Measurements from ENCODE around the gene YPEL2.

DNA sequence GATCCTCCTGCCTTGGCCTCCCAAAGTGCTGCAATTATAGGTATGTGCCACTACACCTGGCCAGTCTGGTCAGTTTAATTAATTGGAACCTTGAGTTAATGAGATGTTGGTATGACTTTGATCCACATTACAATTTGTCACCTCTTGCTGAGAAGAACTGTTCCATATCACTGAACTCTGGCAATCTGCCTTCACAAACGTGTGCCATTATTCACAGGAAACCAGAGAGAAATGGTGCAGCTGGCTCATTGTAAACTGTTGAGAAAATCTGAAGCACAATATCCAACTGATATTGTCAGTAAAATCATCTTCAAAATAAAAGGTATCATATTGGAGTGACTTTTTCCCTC is 39.3 kb upstream of the YPEL2 start:
- TF ChIP-seq, protein P1, sequence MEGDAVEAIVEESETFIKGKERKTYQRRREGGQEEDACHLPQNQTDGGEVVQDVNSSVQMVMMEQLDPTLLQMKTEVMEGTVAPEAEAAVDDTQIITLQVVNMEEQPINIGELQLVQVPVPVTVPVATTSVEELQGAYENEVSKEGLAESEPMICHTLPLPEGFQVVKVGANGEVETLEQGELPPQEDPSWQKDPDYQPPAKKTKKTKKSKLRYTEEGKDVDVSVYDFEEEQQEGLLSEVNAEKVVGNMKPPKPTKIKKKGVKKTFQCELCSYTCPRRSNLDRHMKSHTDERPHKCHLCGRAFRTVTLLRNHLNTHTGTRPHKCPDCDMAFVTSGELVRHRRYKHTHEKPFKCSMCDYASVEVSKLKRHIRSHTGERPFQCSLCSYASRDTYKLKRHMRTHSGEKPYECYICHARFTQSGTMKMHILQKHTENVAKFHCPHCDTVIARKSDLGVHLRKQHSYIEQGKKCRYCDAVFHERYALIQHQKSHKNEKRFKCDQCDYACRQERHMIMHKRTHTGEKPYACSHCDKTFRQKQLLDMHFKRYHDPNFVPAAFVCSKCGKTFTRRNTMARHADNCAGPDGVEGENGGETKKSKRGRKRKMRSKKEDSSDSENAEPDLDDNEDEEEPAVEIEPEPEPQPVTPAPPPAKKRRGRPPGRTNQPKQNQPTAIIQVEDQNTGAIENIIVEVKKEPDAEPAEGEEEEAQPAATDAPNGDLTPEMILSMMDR (conservative IDR thresholded peaks at IDR 0.05): no peak
- TF ChIP-seq ZFX (IDR thresholded peaks at IDR 0.05): no peak
